K562 (cell line): ENCODE data around the gene FGF22. TPM values are rescaled to one million over a fixed set of nuclear protein-coding genes. Genes with fewer than 3 reads are reported as not detected.
A peak's percentile ranks its signal among the peaks of the same experiment; 100 is the strongest.

Source experiments
- EGR1 ChIP-seq: fragments of 450-650 bp; conservative IDR thresholded peaks from 2 replicates; pipeline ENCODE4 v1.6.1; 2017; ENCODE audit warnings: mild to moderate bottlenecking
- HDGF ChIP-seq: fragments of 450-650 bp; IDR thresholded peaks from 2 replicates; pipeline ENCODE4 v1.6.1; 2016
- MEIS2 ChIP-seq: fragments of 450-650 bp; IDR thresholded peaks from 2 replicates; pipeline ENCODE4 v1.6.1; 2014; ENCODE audit warnings: mild to moderate bottlenecking; ENCODE audit not compliant: partially characterized antibody
- MGA ChIP-seq: fragments of 450-650 bp; IDR thresholded peaks from 2 replicates; pipeline ENCODE4 v1.6.1; 2016; ENCODE audit warnings: mild to moderate bottlenecking, moderate library complexity
- PCBP2 ChIP-seq: fragments of 200-400 bp; formaldehyde crosslinking; IDR thresholded peaks from 2 replicates; pipeline ENCODE4 v1.6.1; 2018; ENCODE audit warnings: low read length, low read depth, mild to moderate bottlenecking, moderate library complexity; ENCODE audit not compliant: poor library complexity, severe bottlenecking
- RAD21 ChIP-seq, 2 experiments: fragments of 250-450 bp in 1 of 2; fragments of 450-650 bp in 1 of 2; sonication (Bioruptor Pico) in 1 of 2; formaldehyde crosslinking in 1 of 2; IDR thresholded peaks in 1 of 2; conservative IDR thresholded peaks in 1 of 2; 2 replicates each; pipeline versions ENCODE4 v1.4.0 to v1.8.0; 2020 to 2022; ENCODE audit warnings: mild to moderate bottlenecking in 2 of 2, moderate library complexity in 1 of 2
- RB1 ChIP-seq: fragments of 450-650 bp; IDR thresholded peaks from 2 replicates; pipeline ENCODE4 v1.6.1; 2017; ENCODE audit warnings: low read depth, mild to moderate bottlenecking
- RBFOX2 ChIP-seq: fragments of 200-400 bp; formaldehyde crosslinking; IDR thresholded peaks from 2 replicates; pipeline ENCODE4 v1.6.1; 2017; ENCODE audit warnings: low read depth, mild to moderate bottlenecking, low read length, moderate library complexity
- TFAP4 ChIP-seq: sonication (generic); formaldehyde crosslinking; IDR thresholded peaks from 2 replicates; pipeline ENCODE4 v1.8.0; 2022; ENCODE audit warnings: missing genetic modification reagents, mild to moderate bottlenecking, moderate library complexity, borderline replicate concordance
- TRIM25 ChIP-seq: fragments of 450-650 bp; IDR thresholded peaks from 2 replicates; pipeline ENCODE4 v1.7.0; 2016; ENCODE audit warnings: borderline replicate concordance
- polyA plus RNA-seq, 8 experiments: library from polyadenylated mRNA; depleted of rRNA in 4 of 8; stranded (reverse) in 5 of 8; unstranded in 3 of 8; fragments of >200 nt; fragmentation: Nextera tagmentation in 2 of 8; fragmentation: Illumina TruSeq in 1 of 8; extraction: Ambion mirVana in 2 of 8; extraction: Trizol in 1 of 8; gene quantifications; 2 replicates each; pipeline versions ENCODE4 v1.2.1 to v1.2.3, GENCODE V29; 2011 to 2014; ENCODE audit warnings: inconsistent platforms in 1 of 8, missing spikeins in 1 of 8
- total RNA-seq, 7 experiments: library from RNA; depleted of rRNA in 6 of 7; stranded (reverse); fragments of >200 nt in 6 of 7; fragmentation: Illumina TruSeq in 2 of 7; extraction: Trizol in 2 of 7; gene quantifications; 2 replicates each; pipeline versions ENCODE4 v1.2.1 to v1.2.3, GENCODE V29; 2011 to 2021; ENCODE audit warnings: low replicate concordance in 1 of 7

The FGF22 gene
- total and polyA plus RNA-seq, 9 of the 15 experiments (the other 6 are each of a cell fraction or from before 2014, with no cell fraction given) = 0.14 to 2.2 (median 0.86) TPM; not detected in 4

GRCh38 chr19:680287-681028, 40.8 kb downstream of the FGF22 start (continued):
- TF ChIP-seq TRIM25 (no peak), HDGF (peak; percentile 72; the same call in 1 of the 2 replicates), MGA (no peak), MEIS2 (peak; percentile 6), RB1 (peak; percentile 95), TFAP4 (no peak), EGR1 (peak; percentile 53), RBFOX2 (peak; percentile 86), PCBP2 (no peak), RAD21 (CRISPR knock-in tag; conservative IDR thresholded peaks at IDR 0.05 in 1 of 2, IDR thresholded peaks at IDR 0.05 in 1 of 2) (peak in 1 of 2 experiments; percentile 54; a peak in 3 of 4 replicates)
